ENCODE measurements around the gene GPR17.

GPR17 gene

DNA sequence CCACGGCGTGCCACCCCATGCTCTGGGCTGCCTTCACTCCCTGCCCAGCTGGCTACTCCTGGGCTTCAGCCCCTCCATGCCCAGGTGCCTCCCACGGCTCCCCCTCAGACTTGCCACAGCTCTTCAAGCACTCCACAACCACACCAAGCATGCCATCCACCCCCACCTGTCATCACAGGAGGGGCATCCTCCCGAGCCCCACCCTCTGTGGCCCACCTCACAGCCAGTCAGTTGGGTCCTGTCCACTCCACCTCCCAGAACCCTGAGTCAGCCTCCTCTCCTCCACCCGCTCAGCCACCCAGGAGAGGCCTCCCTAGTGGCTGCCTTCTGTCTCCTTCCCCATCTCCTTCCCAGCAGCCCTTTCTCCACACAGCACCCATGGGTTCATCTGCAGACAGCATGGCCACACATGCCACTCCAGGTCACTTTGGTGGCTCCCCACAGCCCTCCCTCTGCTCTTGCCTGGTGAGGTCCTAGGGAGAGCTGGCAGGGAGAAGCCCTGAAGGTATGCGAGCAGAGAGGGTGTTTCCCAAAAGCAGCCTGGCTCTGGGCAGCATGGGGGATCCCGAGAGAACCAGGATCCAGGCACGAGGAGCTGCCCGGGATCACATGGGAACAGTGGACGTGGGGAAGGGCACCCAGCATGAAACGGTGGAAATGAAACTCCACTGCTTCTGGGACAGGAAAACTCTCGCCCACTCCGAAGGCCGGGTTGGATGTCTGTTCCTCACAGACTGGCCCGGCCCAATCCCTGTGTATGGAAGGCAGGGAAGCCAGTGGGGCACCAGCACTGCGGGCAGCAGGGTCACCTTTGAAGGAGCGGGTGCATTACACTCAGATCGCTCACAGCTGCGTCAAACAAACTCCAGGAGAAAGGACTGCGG, 26.6 kb downstream of the GPR17 start:
- no peak for DNase-seq

- DNase-seq = no peak
Measured at GRCh38 chr2:127673291-127674069, 27.5 kb downstream of the GPR17 start.

GRCh38 chr2:127674241-127675209, 28.6 kb downstream of the GPR17 start:
- no peak for DNase-seq

DNA sequence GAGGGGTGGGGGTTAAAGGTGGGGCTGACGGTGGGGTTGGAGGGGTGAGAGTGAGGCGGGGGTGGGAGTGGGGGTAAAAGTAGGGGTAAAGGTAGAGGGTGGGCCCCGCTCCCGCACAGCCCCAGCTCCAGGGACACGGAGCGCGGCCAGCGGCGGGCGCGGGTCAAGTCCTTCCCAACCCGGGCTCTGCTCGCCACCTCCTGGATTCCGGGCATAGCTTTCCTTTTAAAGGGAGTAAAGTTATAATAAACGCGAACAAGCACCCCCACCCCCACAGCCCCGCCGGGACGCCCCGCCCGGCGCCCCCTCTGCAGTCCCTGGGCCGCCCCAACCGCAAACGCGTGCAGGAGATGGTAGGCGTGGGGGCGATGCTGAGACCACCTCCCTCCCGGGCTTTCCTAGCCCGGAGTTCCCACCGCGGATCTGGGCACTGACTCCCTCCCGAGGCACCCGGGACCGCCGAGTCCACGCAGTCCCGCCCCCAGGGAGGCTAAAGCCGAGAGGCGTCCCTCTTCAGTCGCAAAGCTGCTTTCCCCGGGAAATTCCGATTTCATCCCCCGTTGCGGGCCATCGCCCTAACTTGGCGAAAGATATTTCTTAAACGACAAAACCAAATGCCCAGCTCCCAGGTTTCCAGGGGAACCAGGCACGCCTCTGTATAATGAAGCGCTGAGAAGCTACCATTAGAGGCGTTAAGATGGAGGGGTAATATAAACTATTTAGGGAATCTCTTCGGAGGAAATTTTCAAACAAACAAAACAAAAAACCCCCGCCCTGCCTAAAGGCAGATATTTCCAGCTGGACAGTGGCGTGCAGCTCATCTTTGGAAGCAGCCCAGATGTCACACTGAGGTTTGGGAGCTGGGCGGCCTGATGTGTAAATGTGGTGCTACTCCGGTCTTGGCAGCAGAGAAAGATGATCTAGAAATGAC, 29.6 kb downstream of the GPR17 start, which contains the start of gene LIMS2:
LIMS2 (minus strand) TSS at position 200 of the 931 bp plus-strand sequence. CDS start 506 bp downstream, outside the sequence.
- DNase-seq = no peak

DNA sequence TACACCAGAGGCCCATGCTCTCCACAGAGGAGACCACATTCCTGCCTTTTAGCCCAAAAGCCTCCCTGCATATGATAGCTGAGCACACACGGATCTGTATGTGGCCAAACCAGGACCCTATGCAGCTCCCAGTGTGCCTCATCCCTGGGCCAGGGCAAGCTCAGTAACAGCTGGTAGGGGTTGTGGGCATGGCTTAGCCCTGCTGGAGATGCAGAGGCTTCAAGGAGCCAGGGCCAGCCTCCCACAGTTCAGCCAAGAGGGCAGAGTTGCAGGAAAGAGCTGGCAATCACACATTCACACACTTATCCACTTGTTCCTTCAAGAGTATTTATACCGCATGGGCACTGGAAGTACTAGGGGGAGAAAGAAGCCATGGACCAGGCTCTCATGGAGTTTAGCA, 31.0 kb downstream of the GPR17 start:
- DNase-seq = no peak

GRCh38 chr2:127678531-127678930, 32.6 kb downstream of the GPR17 start:
- DNase-seq = no peak

- DNase-seq = no peak
Measured at GRCh38 chr2:127678991-127679390, 33.0 kb downstream of the GPR17 start.

- no peak for DNase-seq
Measured at GRCh38 chr2:127679680-127680361, 33.9 kb downstream of the GPR17 start.

DNA sequence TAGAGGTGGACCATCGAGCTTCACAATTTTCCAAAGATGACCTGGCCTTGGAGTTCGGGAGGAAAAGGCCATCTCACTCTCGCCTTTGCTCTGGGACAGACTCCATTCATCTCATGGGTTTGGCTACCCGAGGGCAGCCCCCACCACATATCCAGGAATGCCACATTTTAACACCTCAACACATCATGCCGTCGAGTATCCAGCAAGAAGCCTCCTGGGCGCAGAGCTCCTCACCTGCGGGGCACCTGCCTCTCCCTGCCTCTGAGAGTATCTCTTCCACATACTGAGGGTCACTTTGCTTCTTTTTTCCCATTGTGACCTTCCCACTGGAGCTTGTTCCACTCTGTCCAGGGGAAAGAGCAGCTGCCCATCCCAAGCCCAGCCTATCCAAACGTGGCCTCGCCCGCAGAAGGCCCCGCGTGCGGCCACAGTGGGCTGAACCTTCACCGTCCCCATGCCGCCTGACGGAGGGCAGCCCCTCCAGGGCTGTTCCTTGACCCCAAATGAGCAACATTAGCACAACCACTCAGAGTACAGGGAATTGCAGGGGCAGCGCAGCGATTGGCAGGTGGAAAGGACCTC, 34.8 kb downstream of the GPR17 start:
- DNase-seq = no peak

- DNase-seq = no peak
Measured at GRCh38 chr2:127681288-127681804, 35.4 kb downstream of the GPR17 start.

DNA sequence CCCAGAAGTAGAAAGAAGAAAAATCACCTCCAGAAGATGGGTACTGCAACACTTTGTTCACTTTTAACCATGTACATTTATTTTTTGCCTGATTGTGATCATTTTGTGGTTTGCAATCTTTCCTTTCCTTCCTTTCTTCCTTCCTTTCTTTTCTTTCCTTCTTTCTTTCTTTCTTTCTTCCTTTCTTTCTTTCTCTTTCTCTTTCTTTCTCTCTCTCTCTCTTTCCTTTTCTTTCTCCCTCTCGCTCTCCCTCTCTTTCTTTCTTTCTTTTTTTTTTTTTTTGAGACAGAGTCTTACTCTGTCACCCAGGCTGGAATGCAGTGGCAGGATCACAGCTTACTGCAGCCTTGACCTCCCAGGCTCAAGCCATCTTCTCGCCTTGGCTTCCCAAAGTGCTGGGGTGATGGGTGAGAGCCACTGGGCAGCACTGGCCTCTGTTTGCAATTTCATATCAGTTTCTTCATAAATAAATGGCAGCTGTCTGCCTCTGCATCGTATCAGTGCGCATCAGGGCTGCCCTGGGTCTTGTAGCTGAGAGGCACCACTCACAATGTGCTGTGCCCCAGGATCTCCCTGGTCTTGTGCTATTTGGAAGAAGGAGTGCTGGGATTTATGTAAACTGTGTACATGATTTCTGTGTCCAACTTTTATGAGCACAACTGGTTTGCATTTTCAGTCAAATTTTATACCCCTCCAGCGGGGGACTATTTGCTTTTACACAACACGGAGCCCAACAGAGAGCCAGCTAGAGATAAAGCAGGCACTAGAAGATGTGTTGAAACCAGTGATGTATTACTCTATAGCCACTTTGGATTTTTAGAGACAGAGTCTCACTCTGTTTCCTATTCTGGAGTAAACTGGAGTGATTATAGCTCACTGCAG, 36.3 kb downstream of the GPR17 start:
- DNase-seq = no peak

- DNase-seq = no peak
Measured at GRCh38 chr2:127683056-127683455, 37.1 kb downstream of the GPR17 start.

DNA sequence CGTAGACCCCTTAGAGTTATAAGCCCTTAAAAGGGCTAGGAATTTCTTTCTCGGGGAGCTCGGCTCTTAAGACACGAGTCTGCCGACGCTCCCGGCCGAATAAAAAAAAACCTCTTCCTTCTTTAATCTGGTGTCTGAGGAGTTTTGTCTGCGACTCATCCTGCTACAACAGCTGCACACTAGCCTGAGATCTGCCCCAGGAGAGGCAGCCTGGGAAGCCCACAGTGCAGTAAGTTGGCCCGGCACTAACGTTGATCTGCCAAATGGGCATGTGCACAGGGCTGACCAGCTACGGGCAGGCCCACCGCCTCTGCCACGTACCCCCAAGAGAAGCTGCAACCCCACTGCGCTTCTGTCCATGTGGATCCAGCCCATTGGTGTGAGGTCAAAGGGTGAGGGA, 37.8 kb downstream of the GPR17 start:
- DNase-seq = no peak

DNA sequence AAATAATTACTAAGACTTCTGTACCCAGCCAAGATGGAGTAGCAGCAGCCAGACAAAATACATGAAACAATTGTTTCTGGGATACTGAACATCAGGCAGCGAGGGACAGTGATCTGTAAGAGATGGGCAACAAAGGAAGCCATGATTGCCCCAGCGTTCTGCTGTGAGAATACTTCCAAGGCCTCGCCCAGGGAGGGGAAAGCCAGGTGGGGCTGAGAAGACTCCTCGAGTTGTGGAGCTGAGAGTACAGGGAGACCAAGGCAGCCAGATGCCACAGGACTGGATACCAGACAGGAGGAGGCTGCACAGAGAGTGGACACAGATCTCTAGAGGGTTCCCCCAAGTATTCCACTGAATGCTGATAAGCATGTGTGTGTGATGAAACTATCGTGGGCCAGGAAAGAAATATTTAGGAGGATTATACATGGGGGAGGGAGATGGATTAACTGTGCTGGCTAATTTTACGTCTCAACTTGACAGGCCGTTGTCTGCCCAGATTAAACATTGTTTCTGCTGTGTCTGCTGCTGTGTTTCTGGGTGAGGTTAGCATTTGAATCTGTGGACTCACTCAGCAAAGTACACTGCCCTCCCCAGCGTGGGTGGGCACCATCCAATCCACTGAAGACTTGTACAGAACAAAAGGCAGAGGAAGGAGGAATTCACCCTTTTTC, 39.6 kb downstream of the GPR17 start:
- no peak for DNase-seq

- DNase-seq = no peak
Measured at GRCh38 chr2:127688405-127688804, 42.5 kb downstream of the GPR17 start.

DNA sequence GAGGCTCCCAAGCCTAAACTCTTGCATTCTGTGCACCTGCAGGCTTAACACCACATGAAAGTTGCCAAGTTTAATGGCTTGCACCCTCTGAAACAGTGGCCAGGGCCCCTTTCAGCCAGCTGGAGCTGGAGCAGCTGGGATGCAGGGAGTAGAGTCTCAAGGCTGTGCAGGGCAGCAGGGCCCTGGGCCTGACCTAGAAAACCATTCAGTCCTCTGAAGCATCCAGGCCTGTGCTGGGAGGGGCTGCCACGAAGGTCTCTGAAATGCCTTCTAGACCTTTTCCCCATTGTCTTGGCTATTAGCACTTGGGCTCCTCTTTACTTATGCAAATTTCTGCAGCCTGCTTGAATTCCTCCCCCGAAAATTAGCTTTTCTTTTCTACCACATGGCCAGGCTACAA, 44.7 kb downstream of the GPR17 start:
- DNase-seq = no peak

DNA sequence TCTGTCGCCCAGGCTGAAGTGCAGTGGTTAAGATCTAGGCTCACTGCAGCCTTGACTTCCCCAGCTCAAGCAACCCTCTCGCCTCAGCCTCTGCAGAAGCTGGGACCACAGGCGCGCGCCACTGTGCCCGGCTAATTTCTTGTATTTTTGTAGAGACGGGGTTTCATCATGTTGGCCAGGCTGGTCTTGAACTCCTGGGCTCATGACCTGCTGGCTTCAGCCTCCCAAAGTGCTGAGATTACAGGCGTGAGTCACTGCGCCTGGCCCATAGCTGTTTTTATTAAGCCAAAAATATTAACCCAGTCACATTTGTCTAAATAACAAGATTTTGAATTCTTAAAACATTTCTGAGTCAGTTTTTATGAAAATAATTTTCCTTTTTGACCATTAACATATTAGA, 49.0 kb downstream of the GPR17 start:
- DNase-seq = no peak

Data from activated CD4-positive, alpha-beta T cell treated with anti-CD3 and anti-CD28 coated beads, Interleukin-10, Interleukin-2, amounts not matched to agents 100 ng/mL and 50 ng/mL, durations not matched to agents 16 hours and 8 hours (primary cell).